Measurements from ENCODE around the gene LSAMP. TPM values are rescaled to one million over a fixed set of nuclear protein-coding genes. Genes with fewer than 3 reads are reported as not detected.

Gene LSAMP
- total RNA-seq, 1 donor from 2014 or later: 0.07 TPM

- no peak for DNase-seq (ENCODE audit: low read depth, low spot score)
Observed at GRCh38 chr3:116367761-116368395, 77.4 kb downstream of the LSAMP start.

GRCh38 chr3:116356056-116356455 lies 89.2 kb downstream of the LSAMP start:
- DNase-seq (ENCODE audit: low read depth, low spot score): no peak

GRCh38 chr3:116354382-116354781 lies 90.9 kb downstream of the LSAMP start:
- DNase-seq (ENCODE audit: low read depth, low spot score): no peak

- DNase-seq (ENCODE audit: low read depth, low spot score): no peak
Observed at GRCh38 chr3:116350119-116350733, 95.1 kb downstream of the LSAMP start.

GRCh38 chr3:116348216-116348615 lies 97.1 kb downstream of the LSAMP start:
- DNase-seq (ENCODE audit: low read depth, low spot score): no peak

DNA sequence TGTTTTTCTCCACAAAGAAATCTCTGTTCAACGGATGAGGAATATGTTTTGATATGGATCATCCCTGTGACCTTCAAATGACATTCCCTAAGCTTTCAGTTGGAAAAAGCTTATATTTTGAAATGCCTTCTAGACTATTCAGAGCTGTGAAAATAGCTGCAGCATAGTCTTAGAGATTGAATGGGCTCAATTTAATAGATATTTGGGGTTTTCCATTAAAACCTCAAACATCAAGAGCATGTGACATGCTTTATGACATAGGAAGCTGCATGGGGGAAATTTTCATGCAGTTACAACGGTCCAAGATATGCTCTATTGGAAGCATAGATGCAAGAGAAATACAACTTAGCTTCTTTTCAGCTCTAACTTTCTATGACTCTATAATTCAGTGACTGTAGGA lies 102.8 kb downstream of the LSAMP start:
- DNase-seq (ENCODE audit: low read depth, low spot score): no peak

DNA sequence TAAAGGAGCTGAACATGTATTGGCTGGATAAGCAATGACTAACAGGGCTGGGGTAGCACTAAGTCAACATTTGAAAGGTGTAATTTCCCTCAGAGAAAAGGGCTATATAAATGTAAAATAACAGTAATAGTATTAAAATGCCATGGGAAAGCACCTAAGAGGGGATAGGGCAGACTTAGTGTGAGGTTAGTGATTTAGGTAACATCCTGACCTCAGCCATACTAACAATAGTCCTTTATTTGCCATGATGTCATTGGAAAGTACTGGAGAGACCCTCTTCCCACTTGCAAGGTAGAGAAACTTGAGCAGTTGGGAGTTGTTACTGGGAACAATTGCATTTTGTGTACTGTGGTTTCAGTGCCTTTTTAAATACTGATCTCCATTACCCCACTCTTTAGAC lies 103.4 kb downstream of the LSAMP start:
- no peak for DNase-seq (ENCODE audit: low read depth, low spot score)

GRCh38 chr3:116341381-116341780 lies 103.9 kb downstream of the LSAMP start:
- no peak for DNase-seq (ENCODE audit: low read depth, low spot score)

GRCh38 chr3:116340680-116341216 lies 104.5 kb downstream of the LSAMP start:
- no peak for DNase-seq (ENCODE audit: low read depth, low spot score)

DNA sequence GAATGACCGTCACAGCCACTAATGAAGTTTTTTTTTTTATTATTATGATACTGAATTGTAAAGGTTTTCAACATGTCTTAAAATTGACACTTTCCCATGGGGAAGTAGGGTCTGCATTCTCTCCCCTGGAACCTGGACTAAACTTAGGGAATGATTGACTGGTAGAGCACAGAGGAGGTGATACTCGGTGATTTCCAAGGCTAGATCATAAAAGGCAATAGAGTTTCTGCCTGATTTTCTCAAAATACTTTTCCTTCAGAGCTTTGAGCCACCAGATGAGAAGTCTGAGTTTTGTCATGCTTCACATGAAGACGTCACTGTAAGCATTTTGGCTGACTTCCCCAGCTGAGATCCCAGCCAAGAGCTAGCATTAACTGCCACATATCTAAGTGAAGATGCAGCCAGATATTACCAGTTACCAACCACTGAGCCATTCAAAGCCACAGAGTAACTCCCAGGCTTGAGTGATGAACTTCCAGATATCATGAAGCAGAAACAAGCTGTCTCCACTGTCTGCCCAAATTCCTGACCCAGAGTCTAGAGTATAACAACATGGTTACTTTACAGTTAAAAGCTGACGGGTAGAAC lies 105.8 kb downstream of the LSAMP start:
- DNase-seq (ENCODE audit: low read depth, low spot score): no peak

GRCh38 chr3:116338713-116339112 lies 106.6 kb downstream of the LSAMP start:
- DNase-seq (ENCODE audit: low read depth, low spot score): no peak

- no peak for DNase-seq (ENCODE audit: low read depth, low spot score)
Observed at GRCh38 chr3:116337229-116337628, 108.1 kb downstream of the LSAMP start.

GRCh38 chr3:116331380-116331779 lies 113.9 kb downstream of the LSAMP start:
- DNase-seq (ENCODE audit: low read depth, low spot score): no peak

GRCh38 chr3:116322750-116323375 lies 122.4 kb downstream of the LSAMP start:
- no peak for DNase-seq (ENCODE audit: low read depth, low spot score)

DNA sequence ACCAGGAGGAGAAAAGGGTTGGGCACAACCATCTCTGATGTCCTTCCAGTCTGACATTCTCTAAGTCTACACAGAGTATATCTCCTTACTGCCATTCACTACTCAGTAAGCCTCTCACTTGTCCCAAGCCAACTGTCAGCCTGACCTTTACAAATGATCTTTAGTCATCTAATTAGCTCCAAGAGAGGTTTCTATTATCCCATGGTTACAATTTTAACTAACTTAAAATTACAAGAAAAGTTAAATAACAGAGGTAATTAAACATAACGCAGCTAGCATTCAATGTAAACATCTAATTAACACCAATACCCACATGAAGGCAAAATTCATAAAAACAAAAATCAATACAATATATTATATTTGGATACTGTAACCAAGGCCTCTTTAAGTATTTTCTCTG lies 126.9 kb downstream of the LSAMP start:
- no peak for DNase-seq (ENCODE audit: low read depth, low spot score)

GRCh38 chr3:116316771-116317170 lies 128.5 kb downstream of the LSAMP start:
- no peak for DNase-seq (ENCODE audit: low read depth, low spot score)

DNA sequence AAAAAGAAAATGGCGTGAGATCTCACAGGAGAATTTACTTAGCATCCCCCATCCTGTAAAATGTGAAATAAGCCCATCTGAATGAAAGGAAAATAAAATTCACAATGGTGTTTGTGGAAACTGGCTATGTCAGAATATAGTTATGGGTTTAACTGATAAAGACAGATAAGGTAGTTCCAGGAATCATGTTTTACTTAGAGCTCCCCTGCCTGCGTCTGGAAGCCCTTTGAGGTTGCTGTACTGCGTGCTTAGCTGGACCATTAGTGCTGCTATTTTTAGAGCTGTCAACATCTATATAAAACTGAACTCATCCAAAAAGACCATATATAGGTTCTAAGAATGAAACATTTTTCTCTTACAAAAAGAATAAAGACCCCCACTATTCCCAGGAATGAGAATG lies 130.8 kb downstream of the LSAMP start:
- DNase-seq (ENCODE audit: low read depth, low spot score): no peak

GRCh38 chr3:116306720-116307119 lies 138.6 kb downstream of the LSAMP start:
- no peak for DNase-seq (ENCODE audit: low read depth, low spot score)

GRCh38 chr3:116306149-116306548 lies 139.1 kb downstream of the LSAMP start:
- no peak for DNase-seq (ENCODE audit: low read depth, low spot score)

DNA sequence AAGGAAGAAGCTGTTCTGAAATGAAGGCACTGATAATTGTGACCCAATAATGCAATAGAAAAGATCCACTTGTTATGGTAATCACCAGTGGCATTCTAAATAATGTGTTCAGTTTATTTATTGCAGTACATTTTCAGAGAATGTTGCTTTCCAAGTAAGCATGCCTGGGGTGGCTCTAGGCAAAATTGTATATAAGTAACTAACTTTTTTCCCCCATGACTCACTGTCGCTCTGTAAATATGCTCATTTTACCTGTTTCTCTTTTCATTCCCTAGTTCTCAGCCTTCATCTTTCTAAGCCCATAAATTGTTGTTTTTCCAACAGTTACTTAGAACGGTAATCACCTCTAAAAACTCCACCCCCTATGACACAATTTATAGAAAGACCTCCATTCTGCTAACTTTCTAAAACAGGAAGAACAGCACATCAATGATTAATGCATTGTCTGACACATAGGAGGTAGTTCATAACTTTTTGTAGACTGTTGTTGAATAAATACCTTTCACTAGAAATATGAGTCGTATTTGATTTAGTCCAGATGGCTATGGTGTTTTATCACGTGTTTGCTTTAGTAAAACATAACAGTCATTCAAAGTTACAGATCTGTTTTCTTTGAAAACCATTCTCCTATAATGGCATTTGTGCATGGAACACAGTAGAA lies 143.1 kb downstream of the LSAMP start:
- no peak for DNase-seq (ENCODE audit: low read depth, low spot score)

- no peak for DNase-seq (ENCODE audit: low read depth, low spot score)
Observed at GRCh38 chr3:116301422-116301821, 143.9 kb downstream of the LSAMP start.

GRCh38 chr3:116300226-116300625 lies 145.1 kb downstream of the LSAMP start:
- no peak for DNase-seq (ENCODE audit: low read depth, low spot score)

Data from pulmonary artery endothelial cell (primary cell).